ENCODE results near the gene MYO5B. TPM values are rescaled to one million over a fixed set of nuclear protein-coding genes. Genes with fewer than 3 reads are reported as not detected.

Gene MYO5B
- total and polyA plus RNA-seq, 9 of the 15 experiments (the other 6 are each of a cell fraction or from before 2014, with no cell fraction given) = 0.07 to 0.42 (median 0.28) TPM

- TF ChIP-seq, protein P1, sequence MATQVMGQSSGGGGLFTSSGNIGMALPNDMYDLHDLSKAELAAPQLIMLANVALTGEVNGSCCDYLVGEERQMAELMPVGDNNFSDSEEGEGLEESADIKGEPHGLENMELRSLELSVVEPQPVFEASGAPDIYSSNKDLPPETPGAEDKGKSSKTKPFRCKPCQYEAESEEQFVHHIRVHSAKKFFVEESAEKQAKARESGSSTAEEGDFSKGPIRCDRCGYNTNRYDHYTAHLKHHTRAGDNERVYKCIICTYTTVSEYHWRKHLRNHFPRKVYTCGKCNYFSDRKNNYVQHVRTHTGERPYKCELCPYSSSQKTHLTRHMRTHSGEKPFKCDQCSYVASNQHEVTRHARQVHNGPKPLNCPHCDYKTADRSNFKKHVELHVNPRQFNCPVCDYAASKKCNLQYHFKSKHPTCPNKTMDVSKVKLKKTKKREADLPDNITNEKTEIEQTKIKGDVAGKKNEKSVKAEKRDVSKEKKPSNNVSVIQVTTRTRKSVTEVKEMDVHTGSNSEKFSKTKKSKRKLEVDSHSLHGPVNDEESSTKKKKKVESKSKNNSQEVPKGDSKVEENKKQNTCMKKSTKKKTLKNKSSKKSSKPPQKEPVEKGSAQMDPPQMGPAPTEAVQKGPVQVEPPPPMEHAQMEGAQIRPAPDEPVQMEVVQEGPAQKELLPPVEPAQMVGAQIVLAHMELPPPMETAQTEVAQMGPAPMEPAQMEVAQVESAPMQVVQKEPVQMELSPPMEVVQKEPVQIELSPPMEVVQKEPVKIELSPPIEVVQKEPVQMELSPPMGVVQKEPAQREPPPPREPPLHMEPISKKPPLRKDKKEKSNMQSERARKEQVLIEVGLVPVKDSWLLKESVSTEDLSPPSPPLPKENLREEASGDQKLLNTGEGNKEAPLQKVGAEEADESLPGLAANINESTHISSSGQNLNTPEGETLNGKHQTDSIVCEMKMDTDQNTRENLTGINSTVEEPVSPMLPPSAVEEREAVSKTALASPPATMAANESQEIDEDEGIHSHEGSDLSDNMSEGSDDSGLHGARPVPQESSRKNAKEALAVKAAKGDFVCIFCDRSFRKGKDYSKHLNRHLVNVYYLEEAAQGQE (IDR thresholded peaks at IDR 0.05; ENCODE audit: borderline replicate concordance) = peak; percentile 86
- TF ChIP-seq, protein P1 (CRISPR knock-in tag; IDR thresholded peaks at IDR 0.05; ENCODE audit: low read depth) = no peak
- TF ChIP-seq NCOA6 (IDR thresholded peaks at IDR 0.05) (no peak), BCLAF1 (IDR thresholded peaks at IDR 0.05; ENCODE audit: borderline replicate concordance in 1 of 2, control insufficient read depth in 1 of 2, low read depth in 2 of 2, low read length in 1 of 2) (no peak), STAT5A (IDR thresholded peaks at IDR 0.05; ENCODE audit: borderline replicate concordance, low read length) (no peak), FOXO4 (CRISPR knock-in tag; IDR thresholded peaks at IDR 0.05) (no peak), CSDE1 (IDR thresholded peaks at IDR 0.05) (no peak), ZNF311 (CRISPR knock-in tag; IDR thresholded peaks at IDR 0.05) (no peak), AFF1 (IDR thresholded peaks at IDR 0.05; ENCODE audit: low read depth in 1 of 2, partially characterized antibody in 2 of 2) (no peak)
Measured at GRCh38 chr18:49863769-49864621, 331.0 kb downstream of the MYO5B start (continued).
